Skeletal muscle tissue (tissue), 4 donors: ENCODE data around the gene ESR2. TPM values are rescaled to one million over a fixed set of nuclear protein-coding genes. Genes with fewer than 3 reads are reported as not detected.
A peak's percentile ranks its signal among the peaks of the same experiment; 100 is the strongest.
"Not testable (repeated sequence)": the region's sequence is repeated elsewhere in the genome, so short reads cannot be mapped to it uniquely, and the experiment has no call there.

Experiments used
- H3K27ac ChIP-seq: one replicate; pipeline ENCODE4 v1.7.0; 2013; ENCODE audit warnings: mild to moderate bottlenecking, low read depth, low read length, inconsistent platforms
- H3K27me3 ChIP-seq, 3 donors: one replicate each; pipeline ENCODE4 v1.7.0; 2013; ENCODE audit warnings: low read length in 3 of 3; ENCODE audit not compliant: control insufficient read depth in 3 of 3, insufficient read depth in 3 of 3
- H3K36me3 ChIP-seq, 3 donors: one replicate each; pipeline ENCODE4 v1.7.0; 2013; ENCODE audit warnings: low read length in 3 of 3; ENCODE audit not compliant: control insufficient read depth in 3 of 3, insufficient read depth in 3 of 3
- H3K4me1 ChIP-seq, 3 donors: one replicate each; pipeline ENCODE4 v1.7.0; 2013; ENCODE audit warnings: low read length in 3 of 3, mild to moderate bottlenecking in 3 of 3; ENCODE audit not compliant: control insufficient read depth in 3 of 3, insufficient read depth in 3 of 3
- H3K4me3 ChIP-seq, 3 donors: one replicate each; pipeline ENCODE4 v1.7.0; 2013; ENCODE audit warnings: low read length in 3 of 3
- H3K9ac ChIP-seq, 3 donors: one replicate each; pipeline ENCODE4 v1.7.0; 2013; ENCODE audit warnings: low read length in 3 of 3, mild to moderate bottlenecking in 3 of 3, moderate library complexity in 2 of 3, low read depth in 1 of 3
- H3K9me3 ChIP-seq, 3 donors: one replicate each; pipeline ENCODE4 v1.7.0; 2013; ENCODE audit warnings: low read length in 3 of 3; ENCODE audit not compliant: control insufficient read depth in 3 of 3
- total RNA-seq: library from RNA; depleted of rRNA; stranded (reverse); fragments of >200 nt; gene quantifications from one replicate; pipeline ENCODE4 v1.2.3, GENCODE V29; 2014
- donor health status: Osteomylitis.

The ESR2 gene
- total RNA-seq: 1.0 TPM

DNA sequence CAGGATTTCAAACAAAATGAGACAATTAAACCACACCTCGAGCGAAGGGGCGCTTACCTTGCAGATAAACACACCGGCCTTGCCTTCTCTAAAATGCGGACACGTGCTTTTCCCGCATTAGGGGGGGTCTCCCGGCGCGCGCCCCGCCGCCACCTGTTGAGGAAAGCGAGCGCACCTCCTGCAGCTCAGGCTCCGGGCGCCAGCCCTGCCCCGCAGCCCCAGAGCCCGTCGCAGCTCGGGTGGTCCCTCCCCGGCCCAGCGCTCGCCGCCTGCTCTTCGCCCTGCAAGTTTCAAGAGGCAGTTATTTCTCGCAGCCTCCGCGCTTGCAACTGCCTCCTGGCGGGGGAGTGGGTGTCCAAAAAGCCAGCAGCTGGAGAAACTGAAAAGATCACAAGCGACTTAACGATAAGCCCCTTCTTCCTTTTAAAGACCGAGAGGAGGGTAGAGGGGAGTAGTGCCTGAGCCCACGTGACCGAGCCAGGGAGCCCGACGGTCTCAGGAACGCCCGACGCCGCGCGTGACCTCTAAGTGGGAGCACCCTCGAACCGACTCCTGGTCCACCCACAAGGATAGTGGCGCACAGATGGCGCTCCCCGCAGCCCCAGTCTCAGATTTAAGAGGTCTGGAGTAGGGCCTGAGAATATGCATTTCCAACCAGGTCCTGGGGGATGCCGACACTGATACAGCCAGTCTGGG lies at the start of gene ESR2:
TSS of gene ESR2 (minus strand) at position 396 of the 696 bp plus-strand sequence. CDS start 11,386 bp downstream, outside the sequence.
- Histone ChIP-seq H3K4me1 (peaks cover 10 to 12% (median 12%) of the 10 kb centered on the region in 3 donors), H3K4me3 (peak within 1 kb of the TSS; percentile 68 to 74 (median 72)), H3K9me3 (no peaks in the 10 kb centered on the region), H3K27ac (no peak within 1 kb of the TSS), H3K9ac (peak within 1 kb of the TSS; percentile 43 to 74 (median 51)), H3K36me3 (no peaks in the 10 kb centered on the region), H3K27me3 (peaks cover 9 to 22% (median 18%) of the 10 kb centered on the region in 3 donors)

DNA sequence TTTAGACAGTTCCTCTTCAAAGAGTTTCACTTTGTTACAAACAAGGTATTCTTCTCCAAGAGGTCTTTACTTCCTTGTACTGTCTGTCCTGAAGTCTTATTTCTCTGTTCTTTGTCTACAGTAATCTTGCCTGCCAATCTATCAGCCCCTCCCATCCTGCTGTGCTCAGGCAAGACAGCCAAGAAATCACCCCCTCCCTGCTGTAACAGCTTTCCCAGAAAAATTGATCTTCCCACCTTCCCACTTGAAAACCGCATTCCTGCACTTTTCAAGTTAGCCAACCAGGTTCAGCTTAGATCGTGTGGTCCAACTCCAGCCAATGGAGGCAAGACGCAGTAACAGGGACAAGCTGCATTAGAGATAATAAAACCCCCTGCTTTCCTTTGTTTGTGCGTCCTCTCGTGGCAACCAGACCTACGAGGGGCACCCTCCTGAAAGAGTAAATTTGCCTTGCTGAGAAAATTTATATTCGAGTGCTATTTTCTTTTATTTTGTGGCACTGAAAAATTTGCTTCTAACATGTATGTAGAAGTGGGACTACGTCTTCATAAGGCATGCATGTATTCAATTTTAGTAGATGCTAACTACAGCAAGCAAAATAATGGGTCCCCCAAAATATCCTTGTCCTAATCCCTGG lies 46.5 kb upstream of the ESR2 start:
- Histone ChIP-seq H3K9me3 (no peaks in the 10 kb centered on the region), H3K4me3 (no peak overlapping the region), H3K9ac (no peak overlapping the region), H3K36me3 (no peaks in the 10 kb centered on the region), H3K27ac (no peak overlapping the region), H3K4me1 (peaks cover 6 to 11% (median 10%) of the 10 kb centered on the region in 3 donors), H3K27me3 (no peaks in the 10 kb centered on the region)

DNA sequence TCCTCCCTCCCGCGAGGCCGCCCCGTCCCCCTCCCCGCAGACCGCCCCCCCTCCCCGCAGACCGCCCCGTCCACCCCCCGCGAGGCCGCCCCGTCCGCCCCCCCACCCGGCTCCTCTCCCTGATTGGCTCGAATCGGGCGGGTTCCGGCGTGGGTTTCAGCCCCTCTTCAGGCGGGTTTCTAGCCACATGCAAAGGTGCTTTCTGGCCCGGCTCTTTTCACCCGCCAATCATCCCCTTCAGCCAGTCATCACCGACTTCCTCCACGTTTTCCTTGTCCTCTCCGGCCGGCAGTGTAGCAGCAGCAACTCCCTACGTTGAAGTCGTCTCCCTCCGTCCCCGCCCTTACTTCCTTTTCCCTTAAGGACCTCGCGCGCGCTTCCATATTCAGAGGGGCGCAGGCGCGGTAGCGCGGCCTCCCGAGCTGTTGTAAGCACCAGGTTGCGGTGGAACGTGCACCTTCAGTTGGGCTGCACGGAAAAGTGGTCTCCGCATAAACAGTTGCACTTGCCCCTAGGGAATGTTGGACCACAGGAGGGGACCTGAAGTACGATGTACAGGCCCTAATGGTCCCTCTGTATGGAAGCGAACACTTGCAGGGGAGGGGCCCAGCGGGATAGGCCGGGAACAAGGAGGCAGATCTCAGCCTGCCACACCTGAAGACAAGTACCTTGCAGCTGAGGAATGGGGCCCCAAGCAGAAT lies 44.6 kb upstream of the ESR2 start:
- Histone ChIP-seq H3K9me3 (no peaks in the 10 kb centered on the region), H3K9ac (peak overlapping the region; percentile 47 to 84 (median 63)), H3K27me3 (no peaks in the 10 kb centered on the region), H3K27ac (peak overlapping the region; percentile 21), H3K4me1 (peaks cover 6 to 11% (median 10%) of the 10 kb centered on the region in 3 donors), H3K4me3 (peak overlapping the region; percentile 84 to 89 (median 88)), H3K36me3 (no peaks in the 10 kb centered on the region)

DNA sequence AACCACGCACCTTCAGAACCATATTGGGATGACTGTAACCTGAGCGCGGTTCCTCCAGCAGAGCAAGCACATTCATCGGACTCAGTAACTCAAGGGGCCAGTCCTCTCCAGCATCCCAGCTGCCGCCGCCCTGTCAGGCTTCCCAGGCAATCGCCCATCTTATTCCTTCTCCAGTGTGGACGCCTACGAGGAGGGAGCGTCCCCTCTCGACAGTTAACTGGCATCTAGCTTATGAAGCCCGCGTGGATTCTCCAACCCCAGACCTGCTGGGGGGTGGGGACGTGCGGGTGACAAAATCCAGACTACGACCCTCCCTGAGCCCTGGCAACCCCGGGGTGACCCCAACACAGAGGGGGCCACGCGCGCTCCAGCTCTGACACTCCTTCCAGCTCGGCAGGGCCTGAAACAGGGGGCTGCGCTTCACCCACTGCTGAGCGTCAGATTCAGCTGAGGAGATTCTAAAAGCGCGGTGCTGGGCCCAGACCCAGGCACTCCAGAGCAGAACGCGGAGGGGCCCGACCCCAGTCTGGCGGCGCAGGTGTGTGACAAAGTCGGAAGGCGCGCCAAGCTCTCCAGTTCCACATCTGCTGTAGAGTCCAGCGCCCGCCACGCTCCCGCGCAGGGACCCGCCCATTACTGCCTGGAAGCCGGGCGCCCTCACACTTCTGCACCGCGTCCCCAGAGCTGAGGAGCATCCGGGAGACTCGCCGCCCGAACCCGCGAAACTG lies 43.9 kb upstream of the ESR2 start:
- Histone ChIP-seq H3K4me3 (peak overlapping the region; percentile 70 to 83 (median 78)), H3K9me3 (no peaks in the 10 kb centered on the region), H3K27me3 (no peaks in the 10 kb centered on the region), H3K9ac (peak overlapping the region; percentile 51 to 84 (median 77)), H3K4me1 (peaks cover 6 to 11% (median 10%) of the 10 kb centered on the region in 3 donors), H3K36me3 (no peaks in the 10 kb centered on the region), H3K27ac (peak overlapping the region; percentile 72)

DNA sequence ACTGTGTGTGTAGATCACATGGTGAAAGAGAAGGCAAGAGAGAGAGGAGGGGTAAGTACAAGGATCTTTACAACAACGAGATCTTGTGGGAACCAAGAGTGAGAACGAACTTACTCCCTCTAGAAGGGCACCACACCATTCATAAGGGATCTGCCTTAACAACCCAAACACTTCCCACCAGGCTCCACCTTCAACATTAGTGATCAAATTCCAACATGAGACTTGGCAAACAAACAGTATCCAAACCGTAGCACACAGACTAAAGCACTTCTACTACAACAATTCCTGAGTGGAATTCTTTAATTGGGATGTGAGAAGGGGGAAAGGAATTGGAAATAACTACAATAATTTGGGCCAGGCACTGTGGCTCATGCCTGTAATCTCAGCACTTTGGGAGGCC lies 35.0 kb upstream of the ESR2 start:
- Histone ChIP-seq H3K4me1 (no peaks in the 10 kb centered on the region), H3K9ac (no peak overlapping the region), H3K36me3 (no peaks in the 10 kb centered on the region), H3K9me3 (no peaks in the 10 kb centered on the region), H3K27me3 (no peaks in the 10 kb centered on the region), H3K4me3 (no peak overlapping the region), H3K27ac (no peak overlapping the region)

DNA sequence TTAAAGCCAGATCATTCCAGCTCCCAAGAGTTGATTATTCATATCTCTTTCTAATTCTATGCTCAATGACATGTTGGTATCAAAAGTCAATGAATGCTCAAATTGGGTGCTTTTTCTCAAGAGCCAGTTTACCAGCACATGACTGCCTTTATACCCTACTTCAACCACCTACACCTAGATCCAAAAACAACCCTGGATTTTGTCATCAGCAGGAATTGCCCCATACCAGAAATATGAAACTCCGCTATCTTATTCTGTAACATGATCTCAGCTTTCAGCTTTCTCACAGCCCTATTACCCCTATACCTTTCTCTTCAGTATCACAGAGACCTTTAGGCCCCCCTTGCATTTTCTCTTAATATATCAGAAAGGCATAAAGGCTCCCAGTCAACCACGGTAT lies 32.3 kb upstream of the ESR2 start:
- no peak overlapping the region for H3K4me3 ChIP-seq
- no peaks in the 10 kb centered on the region for H3K9me3 ChIP-seq
- no peaks in the 10 kb centered on the region for H3K4me1 ChIP-seq
- H3K27me3 ChIP-seq: no peaks in the 10 kb centered on the region
- no peaks in the 10 kb centered on the region for H3K36me3 ChIP-seq
- no peak overlapping the region for H3K9ac ChIP-seq
- no peak overlapping the region for H3K27ac ChIP-seq

DNA sequence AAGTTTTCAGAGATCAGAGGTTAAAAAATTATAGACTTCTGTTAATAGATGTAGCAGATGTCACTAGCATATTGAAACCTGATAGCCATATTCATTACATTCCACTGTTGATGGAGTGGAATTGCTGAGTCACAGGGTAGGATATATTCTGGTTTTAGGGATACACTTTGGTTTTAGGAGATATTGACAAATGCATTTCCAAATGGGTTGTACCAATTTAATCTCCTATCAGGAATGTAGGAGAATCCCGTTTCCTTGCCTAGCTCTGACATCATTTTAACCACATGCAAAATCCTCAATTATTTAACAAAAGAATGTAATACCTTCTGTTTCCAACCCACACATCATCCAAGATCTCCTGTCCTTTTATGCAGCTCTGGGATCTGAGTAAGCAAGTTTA lies 30.7 kb upstream of the ESR2 start:
- Histone ChIP-seq H3K9me3 (no peaks in the 10 kb centered on the region), H3K4me1 (no peaks in the 10 kb centered on the region), H3K4me3 (no peak overlapping the region), H3K27me3 (no peaks in the 10 kb centered on the region), H3K9ac (no peak overlapping the region), H3K27ac (no peak overlapping the region), H3K36me3 (no peaks in the 10 kb centered on the region)

DNA sequence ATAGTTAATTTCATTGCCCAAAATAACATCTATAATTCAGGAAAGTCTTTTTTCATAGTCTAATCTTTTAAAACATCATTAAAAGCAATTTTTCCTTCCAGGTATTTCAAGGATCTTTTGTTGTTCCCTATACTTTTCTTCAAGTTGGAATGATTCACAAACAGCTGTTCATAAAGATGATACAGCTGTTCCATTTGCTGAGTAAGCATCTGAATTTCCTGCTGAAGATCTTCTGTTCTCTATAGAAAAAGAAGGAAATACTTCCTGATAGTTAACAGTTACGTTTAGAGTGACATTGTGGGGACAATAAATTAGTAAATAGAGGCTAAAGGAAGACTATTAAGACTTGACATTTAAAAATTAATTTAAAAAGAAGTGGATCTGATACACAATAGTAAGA lies 30.3 kb upstream of the ESR2 start:
- Histone ChIP-seq H3K27me3 (no peaks in the 10 kb centered on the region), H3K36me3 (no peaks in the 10 kb centered on the region), H3K9me3 (no peaks in the 10 kb centered on the region), H3K4me1 (no peaks in the 10 kb centered on the region), H3K9ac (no peak overlapping the region), H3K4me3 (no peak overlapping the region), H3K27ac (no peak overlapping the region)

DNA sequence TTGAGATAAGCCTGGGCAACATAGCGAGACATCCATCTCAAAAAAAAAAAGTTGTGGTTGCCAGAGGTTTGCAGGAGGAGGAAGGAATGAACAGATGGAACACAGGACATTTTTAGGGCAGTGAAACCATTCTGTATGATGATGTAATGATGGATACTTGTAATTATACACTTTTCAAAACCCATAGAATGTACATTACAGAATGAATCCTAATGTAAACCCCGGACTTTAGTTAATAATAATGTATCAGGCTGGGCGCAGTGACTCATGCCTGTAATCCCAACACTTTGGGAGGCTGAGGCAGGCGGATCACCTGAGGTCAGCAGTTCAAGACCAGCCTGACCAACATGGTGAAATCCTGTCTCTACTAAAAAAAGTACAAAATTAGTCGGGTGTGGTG lies 26.2 kb upstream of the ESR2 start:
- H3K27ac ChIP-seq, H3K4me1 ChIP-seq, H3K9ac ChIP-seq, H3K9me3 ChIP-seq, H3K27me3 ChIP-seq, H3K4me3 ChIP-seq, H3K36me3 ChIP-seq: not testable (repeated sequence)
